Esophagus muscularis mucosa (tissue), 3 donors: ENCODE measurements around the gene FN1.

Experiments used
- POLR2A ChIP-seq: fragments of 450-650 bp; IDR thresholded peaks from one replicate; pipeline ENCODE4 v1.6.1; 2017; ENCODE audit warnings: antibody characterized with exemption, moderate library complexity, mild to moderate bottlenecking, low read depth
- POLR2AphosphoS5 ChIP-seq, 2 donors: sonication (generic); formaldehyde crosslinking; IDR thresholded peaks; one replicate each; pipeline ENCODE4 v1.6.1; 2017; ENCODE audit warnings: antibody characterized with exemption in 2 of 2
- TF ChIP-seq, protein P1 (sequence below), 3 experiments: fragments of 200-600 bp in 2 of 3; fragments of 450-650 bp in 1 of 3; sonication (generic) in 2 of 3; IDR thresholded peaks; one replicate each; pipeline ENCODE4 v1.5.1; 2017 to 2019; ENCODE audit warnings: antibody characterized with exemption in 3 of 3, mild to moderate bottlenecking in 2 of 3, moderate library complexity in 1 of 3

DNA sequence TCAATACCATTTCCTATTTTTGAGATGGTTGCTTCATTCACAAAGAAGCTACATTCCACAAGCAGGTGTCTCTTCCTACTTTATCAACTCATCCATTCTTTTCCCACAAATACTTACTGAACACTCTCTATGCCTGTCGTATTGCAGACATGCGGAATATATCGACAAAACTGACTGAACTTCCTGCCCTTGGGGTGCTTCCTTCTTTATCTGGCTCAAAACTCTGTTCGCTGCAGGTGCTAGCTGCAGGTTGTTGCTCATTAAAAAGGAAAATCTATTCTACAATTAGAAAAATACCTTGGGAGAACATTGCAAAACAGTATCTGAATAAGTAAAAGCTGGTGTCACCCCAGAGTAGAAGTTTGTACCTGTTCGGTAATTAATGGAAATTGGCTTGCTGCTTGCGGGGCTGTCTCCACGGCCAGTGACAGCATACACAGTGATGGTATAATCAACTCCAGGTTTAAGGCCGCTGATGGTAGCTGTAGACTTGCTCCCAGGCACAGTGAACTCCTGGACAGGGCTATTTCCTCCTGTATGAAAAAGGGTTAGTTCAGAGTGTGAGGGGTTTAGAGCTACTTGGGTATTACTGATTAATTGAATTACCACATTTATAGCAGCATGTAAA lies 52.1 kb downstream of the FN1 start:
- TF ChIP-seq, protein P1, sequence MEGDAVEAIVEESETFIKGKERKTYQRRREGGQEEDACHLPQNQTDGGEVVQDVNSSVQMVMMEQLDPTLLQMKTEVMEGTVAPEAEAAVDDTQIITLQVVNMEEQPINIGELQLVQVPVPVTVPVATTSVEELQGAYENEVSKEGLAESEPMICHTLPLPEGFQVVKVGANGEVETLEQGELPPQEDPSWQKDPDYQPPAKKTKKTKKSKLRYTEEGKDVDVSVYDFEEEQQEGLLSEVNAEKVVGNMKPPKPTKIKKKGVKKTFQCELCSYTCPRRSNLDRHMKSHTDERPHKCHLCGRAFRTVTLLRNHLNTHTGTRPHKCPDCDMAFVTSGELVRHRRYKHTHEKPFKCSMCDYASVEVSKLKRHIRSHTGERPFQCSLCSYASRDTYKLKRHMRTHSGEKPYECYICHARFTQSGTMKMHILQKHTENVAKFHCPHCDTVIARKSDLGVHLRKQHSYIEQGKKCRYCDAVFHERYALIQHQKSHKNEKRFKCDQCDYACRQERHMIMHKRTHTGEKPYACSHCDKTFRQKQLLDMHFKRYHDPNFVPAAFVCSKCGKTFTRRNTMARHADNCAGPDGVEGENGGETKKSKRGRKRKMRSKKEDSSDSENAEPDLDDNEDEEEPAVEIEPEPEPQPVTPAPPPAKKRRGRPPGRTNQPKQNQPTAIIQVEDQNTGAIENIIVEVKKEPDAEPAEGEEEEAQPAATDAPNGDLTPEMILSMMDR (IDR thresholded peaks at IDR 0.05) = no peak
- no peak for TF ChIP-seq POLR2A
- TF ChIP-seq POLR2AphosphoS5 (IDR thresholded peaks at IDR 0.05) = peak in 1 of 2 donors; percentile 7
